ENCODE measurements around the gene CERS4.

The CERS4 gene

GRCh38 chr19:8208922-8209461 lies at the start of gene CERS4:
TSS of gene CERS4 (plus strand) at chr19:8209370. CDS start at chr19:8251077, 41,707 bp downstream.
- no peak for TF ChIP-seq MAX (IDR thresholded peaks at IDR 0.05)
- 0 out of 2 replicates have a peak, but pooled peaks have one; percentile 22 for TF ChIP-seq TAF1 (IDR thresholded peaks at IDR 0.05; ENCODE audit: low read depth)
- TF ChIP-seq NFIC (IDR thresholded peaks at IDR 0.05) = peak; percentile 61

GRCh38 chr19:8161135-8161646 lies 48.0 kb upstream of the CERS4 start:
- TF ChIP-seq CREB1 (IDR thresholded peaks at IDR 0.05; ENCODE audit: low read depth) (no peak), MAX (IDR thresholded peaks at IDR 0.05) (no peak), TCF12 (IDR thresholded peaks at IDR 0.05; ENCODE audit: low read depth) (no peak), YY1 (IDR thresholded peaks at IDR 0.05; ENCODE audit: low read depth) (no peak), TAF1 (IDR thresholded peaks at IDR 0.05; ENCODE audit: low read depth) (no peak), EP300 (IDR thresholded peaks at IDR 0.05; ENCODE audit: borderline replicate concordance) (no peak; the same call in 1 of the 2 replicates)

- TF ChIP-seq YY1 (IDR thresholded peaks at IDR 0.05; ENCODE audit: low read depth) = no peak
- TF ChIP-seq NFIC (IDR thresholded peaks at IDR 0.05) = no peak
- no peak for TF ChIP-seq CEBPB (IDR thresholded peaks at IDR 0.05)
- no peak for TF ChIP-seq USF1 (IDR thresholded peaks at IDR 0.05)
- TF ChIP-seq RAD21 (IDR thresholded peaks at IDR 0.05; ENCODE audit: low read depth) = no peak
- no peak for TF ChIP-seq TEAD4 (IDR thresholded peaks at IDR 0.05)
- TF ChIP-seq EGR1 (IDR thresholded peaks at IDR 0.05) = no peak
- no peak for TF ChIP-seq REST (IDR thresholded peaks at IDR 0.05; ENCODE audit: low read depth)
- TF ChIP-seq EP300 (IDR thresholded peaks at IDR 0.05; ENCODE audit: borderline replicate concordance) = no peak
- no peak for TF ChIP-seq TAF1 (IDR thresholded peaks at IDR 0.05; ENCODE audit: low read depth)
- TF ChIP-seq MAX (IDR thresholded peaks at IDR 0.05) = no peak
These were observed 45.4 kb upstream of the CERS4 start for GRCh38 chr19:8163759-8164158.

- TF ChIP-seq TEAD4 (IDR thresholded peaks at IDR 0.05) (no peak), FOXM1 (IDR thresholded peaks at IDR 0.05; ENCODE audit: borderline replicate concordance, low read depth) (no peak), TAF1 (IDR thresholded peaks at IDR 0.05; ENCODE audit: low read depth) (no peak), MAX (IDR thresholded peaks at IDR 0.05) (no peak), CEBPB (IDR thresholded peaks at IDR 0.05) (no peak), EGR1 (IDR thresholded peaks at IDR 0.05) (no peak), TCF12 (IDR thresholded peaks at IDR 0.05; ENCODE audit: low read depth) (no peak), RAD21 (IDR thresholded peaks at IDR 0.05; ENCODE audit: low read depth) (no peak), NFIC (IDR thresholded peaks at IDR 0.05) (no peak), EP300 (IDR thresholded peaks at IDR 0.05; ENCODE audit: borderline replicate concordance) (no peak), REST (IDR thresholded peaks at IDR 0.05; ENCODE audit: low read depth) (no peak), ZBTB7A (IDR thresholded peaks at IDR 0.05; ENCODE audit: low read depth) (no peak), CREB1 (IDR thresholded peaks at IDR 0.05; ENCODE audit: low read depth) (no peak), USF1 (IDR thresholded peaks at IDR 0.05) (no peak), YY1 (IDR thresholded peaks at IDR 0.05; ENCODE audit: low read depth) (no peak)
These were observed 41.2 kb upstream of the CERS4 start for GRCh38 chr19:8167985-8168384.

- TF ChIP-seq NFIC (IDR thresholded peaks at IDR 0.05) = no peak
These were observed 40.6 kb upstream of the CERS4 start for GRCh38 chr19:8168537-8168936.

- TF ChIP-seq EGR1 (IDR thresholded peaks at IDR 0.05) = no peak
- TF ChIP-seq REST (IDR thresholded peaks at IDR 0.05; ENCODE audit: low read depth) = no peak
- TF ChIP-seq CREB1 (IDR thresholded peaks at IDR 0.05; ENCODE audit: low read depth) = no peak
- no peak for TF ChIP-seq ZBTB7A (IDR thresholded peaks at IDR 0.05; ENCODE audit: low read depth)
- no peak for TF ChIP-seq FOXM1 (IDR thresholded peaks at IDR 0.05; ENCODE audit: borderline replicate concordance, low read depth)
- no peak for TF ChIP-seq CEBPB (IDR thresholded peaks at IDR 0.05)
- no peak for TF ChIP-seq YY1 (IDR thresholded peaks at IDR 0.05; ENCODE audit: low read depth)
These were observed 34.5 kb upstream of the CERS4 start for GRCh38 chr19:8174706-8175105.

All from Ishikawa (cell line).